GM12878 (cell line): ENCODE measurements around the gene ABTB1. TPM values are rescaled to one million over a fixed set of nuclear protein-coding genes. Genes with fewer than 3 reads are reported as not detected.

Experiments used
- ATAC-seq: fragments of 200-7000 bp; cut with Tn5 transposase; 3 replicates; pipeline ENCODE4 v1.9.1; 2020; ENCODE audit warnings: mild to moderate bottlenecking, moderate library complexity
- BruUV-seq: library from RNA; stranded (reverse); fragments of 400-500 nt; replicated peaks from 2 replicates; lab custom pipeline; 2021; lab: Mats Ljungman, UMichigan
- CTCF ChIA-PET: fragments of 300-600 bp; sonication (Branson Sonifier 250); formaldehyde crosslinking; extraction: SDS; loops from one replicate; lab custom pipeline; 2021; ENCODE audit warnings: inconsistent platforms; lab: Yijun Ruan, JAX
- POLR2A ChIA-PET: fragments of 350-600 bp; formaldehyde crosslinking; extraction: SDS; loops from one replicate; lab custom pipeline; 2021; ENCODE audit warnings: inconsistent platforms; lab: Charles Lee
- RAD21 ChIA-PET: fragments of 300-600 bp; sonication (Branson Sonifier 250); formaldehyde crosslinking; loops from one replicate; lab custom pipeline; 2023; ENCODE audit warnings: antibody characterized with exemption; ENCODE audit not compliant: unreplicated experiment; lab: Charles Lee
- SMC1A ChIA-PET: fragments of 300-600 bp; sonication (Branson Sonifier 250); formaldehyde crosslinking; loops from one replicate; lab custom pipeline; 2023; ENCODE audit not compliant: unreplicated experiment, uncharacterized antibody; lab: Charles Lee
- DNase-seq: peaks from one replicate; pipeline ENCODE4 v3.0.0-alpha.2; 2011; ENCODE audit warnings: low read depth, low spot score
- FAIRE-seq: peaks from 3 replicates; lab custom pipeline; 2011; peaks lifted over from hg19 to GRCh38; lab: Jason Lieb, UNC
- H2AFZ ChIP-seq: 2 replicates; pipeline ENCODE4 v1.6.0; 2011; ENCODE audit warnings: low read depth, low read length, control low read depth; ENCODE audit not compliant: control insufficient read depth
- H3K27ac ChIP-seq: 2 replicates; pipeline ENCODE4 v1.5.1; 2011; ENCODE audit warnings: control low read depth; ENCODE audit not compliant: control insufficient read depth, insufficient read depth
- H3K27me3 ChIP-seq, 2 experiments: replicated peaks in 1 of 2; 2 replicates each; pipeline versions ENCODE4 v1.6.0 to v1.6.1; 2011; ENCODE audit warnings: low read length in 1 of 2; ENCODE audit not compliant: control insufficient read depth in 2 of 2, insufficient read depth in 2 of 2
- H3K36me3 ChIP-seq, 2 experiments: 2 replicates each; pipeline ENCODE4 v1.5.1; 2011; ENCODE audit warnings: low read length in 1 of 2; ENCODE audit not compliant: control insufficient read depth in 2 of 2, insufficient read depth in 2 of 2
- H3K4me1 ChIP-seq: 2 replicates; pipeline ENCODE4 v1.6.1; 2011; ENCODE audit warnings: mild to moderate bottlenecking, low read length, moderate library complexity, mixed read lengths; ENCODE audit not compliant: control insufficient read depth, insufficient read depth
- H3K4me2 ChIP-seq: 2 replicates; pipeline ENCODE4 v1.6.0; 2011; ENCODE audit warnings: control low read depth; ENCODE audit not compliant: control insufficient read depth, insufficient read depth
- H3K4me3 ChIP-seq: fragments of 200-600 bp; sonication (generic); 2 replicates; pipeline ENCODE4 v1.5.1; 2016
- H3K79me2 ChIP-seq: 2 replicates; pipeline ENCODE4 v1.6.0; 2011; ENCODE audit warnings: low read length; ENCODE audit not compliant: control insufficient read depth, insufficient read depth
- H3K9ac ChIP-seq: 2 replicates; pipeline ENCODE4 v1.8.0; 2011; ENCODE audit warnings: low read length, control low read depth, mixed read lengths; ENCODE audit not compliant: control insufficient read depth, insufficient read depth
- H3K9me3 ChIP-seq: replicated peaks from 3 replicates; pipeline ENCODE4 v1.5.1; 2011; ENCODE audit warnings: mild to moderate bottlenecking, low read length; ENCODE audit not compliant: control insufficient read depth, insufficient read depth
- H4K20me1 ChIP-seq: 2 replicates; pipeline ENCODE4 v1.6.0; 2011; ENCODE audit not compliant: control insufficient read depth, insufficient read depth
- BMI1 ChIP-seq: fragments of 450-650 bp; IDR thresholded peaks from 2 replicates; pipeline ENCODE4 v1.6.1; 2016; ENCODE audit warnings: mild to moderate bottlenecking, moderate library complexity, borderline replicate concordance
- BRCA1 ChIP-seq: IDR thresholded peaks from 2 replicates; pipeline ENCODE4 v1.6.1; 2011; ENCODE audit warnings: low read depth, low read length, improper control_type of control experiment
- CEBPB ChIP-seq, 2 experiments: fragments of 150-350 bp in 1 of 2; IDR thresholded peaks; 2 replicates each; pipeline ENCODE4 v1.6.1; 2012 to 2014; ENCODE audit warnings: low read depth in 2 of 2, low read length in 2 of 2, borderline replicate concordance in 1 of 2, inconsistent platforms in 1 of 2
- ETV6 ChIP-seq, 2 experiments: fragments of 450-650 bp in 1 of 2; IDR thresholded peaks in 1 of 2; conservative IDR thresholded peaks in 1 of 2; 2 replicates each; pipeline ENCODE4 v1.6.1; 2014; ENCODE audit warnings: antibody characterized with exemption in 1 of 2, borderline replicate concordance in 1 of 2, low read depth in 1 of 2, mild to moderate bottlenecking in 1 of 2, moderate library complexity in 1 of 2
- EZH2 ChIP-seq: IDR thresholded peaks from 2 replicates; pipeline ENCODE4 v1.6.1; 2012; ENCODE audit warnings: low read depth, mild to moderate bottlenecking, control low read depth, inconsistent platforms, low read length, borderline replicate concordance; ENCODE audit not compliant: control insufficient read depth
- IRF5 ChIP-seq: fragments of 450-650 bp; IDR thresholded peaks from 2 replicates; pipeline ENCODE4 v1.6.1; 2017; ENCODE audit warnings: borderline replicate concordance
- JUNB ChIP-seq: IDR thresholded peaks from 2 replicates; pipeline ENCODE4 v1.6.1; 2016; ENCODE audit warnings: antibody characterized with exemption, mild to moderate bottlenecking
- LARP7 ChIP-seq: fragments of 450-650 bp; IDR thresholded peaks from 2 replicates; pipeline ENCODE4 v1.6.1; 2017; ENCODE audit warnings: mild to moderate bottlenecking
- NFIC ChIP-seq: IDR thresholded peaks from 2 replicates; pipeline ENCODE4 v1.6.1; 2012; ENCODE audit warnings: low read depth, mild to moderate bottlenecking, inconsistent platforms, low read length, moderate library complexity
- NFYA ChIP-seq: IDR thresholded peaks from 2 replicates; pipeline ENCODE4 v1.6.1; 2011; ENCODE audit warnings: low read depth, mild to moderate bottlenecking, low read length, improper control_type of control experiment, borderline replicate concordance
- RAD21 ChIP-seq: IDR thresholded peaks from 2 replicates; pipeline ENCODE4 v1.6.1; 2011; ENCODE audit warnings: mild to moderate bottlenecking, low read depth, low read length, moderate library complexity; ENCODE audit not compliant: insufficient read depth
- RCOR1 ChIP-seq: conservative IDR thresholded peaks from 2 replicates; pipeline ENCODE4 v1.6.1; 2012; ENCODE audit warnings: low read depth, low read length, improper control_type of control experiment
- SPI1 ChIP-seq: IDR thresholded peaks from 2 replicates; pipeline ENCODE4 v1.6.1; 2011; ENCODE audit warnings: low read depth, mild to moderate bottlenecking, low read length, moderate library complexity, borderline replicate concordance; ENCODE audit not compliant: insufficient read depth
- WGBS: methylation state at CpG from one replicate; pipeline ENCODE4 v1.1.6; 2016; ENCODE audit warnings: low lambda C conversion rate; ENCODE audit not compliant: insufficient replicate concordance, insufficient coverage; ENCODE audit errors: missing lambda C conversion rate; 5-methylcytosine and 5-hydroxymethylcytosine counted together
- in situ Hi-C: fragments of 300-500 bp; cut with MboI; formaldehyde crosslinking; loops from 9 replicates; pipeline ENCODE4 v1.14.3; 2018; ENCODE audit warnings: mixed read lengths
- intact Hi-C: fragments of 100-400 bp; cut with micrococcal nuclease; formaldehyde crosslinking; loops from one replicate; pipeline ENCODE4 v1.14.2; 2022; ENCODE audit not compliant: unreplicated experiment
- polyA plus RNA-seq, 11 experiments: library from polyadenylated mRNA; depleted of rRNA in 4 of 11; unstranded in 6 of 11; stranded (reverse) in 5 of 11; fragments of >200 nt; fragmentation: Nextera tagmentation in 4 of 11; fragmentation: Illumina TruSeq in 1 of 11; extraction: Ambion mirVana in 4 of 11; extraction: Trizol in 1 of 11; gene quantifications; 1 replicate in 1 of 11; 2 replicates in 10 of 11; pipeline versions ENCODE4 v1.2.1 to v1.2.3, GENCODE V29; 2011 to 2016; ENCODE audit warnings: inconsistent platforms in 2 of 11, missing spikeins in 2 of 11, low read depth in 1 of 11
- total RNA-seq, 4 experiments: library from RNA; depleted of rRNA in 3 of 4; stranded (reverse); fragments of >200 nt in 3 of 4; fragmentation: Illumina TruSeq in 1 of 4; extraction: Trizol in 1 of 4; gene quantifications; 2 replicates each; pipeline versions ENCODE4 v1.2.1 to v1.2.3, GENCODE V29; 2013 to 2021
- TF ChIP-seq, protein P1 (sequence below): fragments of 450-650 bp; IDR thresholded peaks from 2 replicates; pipeline ENCODE4 v1.6.1; 2017; ENCODE audit warnings: mild to moderate bottlenecking, moderate library complexity

ABTB1 gene
- total and polyA plus RNA-seq, 10 of the 15 experiments (the other 5 are each of a cell fraction or from before 2014, with no cell fraction given): 0.11 to 10.2 (median 7.1) TPM

GRCh38 chr3:127726894-127727293, 54.1 kb downstream of the ABTB1 start (continued):
- TF ChIP-seq EZH2: no peak
- TF ChIP-seq LARP7: no peak
- no peak for TF ChIP-seq NFIC
- TF ChIP-seq SPI1: no peak
- TF ChIP-seq BRCA1: no peak
- no peak for TF ChIP-seq RAD21
- no peak for TF ChIP-seq JUNB
- TF ChIP-seq ETV6 (conservative IDR thresholded peaks at IDR 0.05 in 1 of 2, IDR thresholded peaks at IDR 0.05 in 1 of 2; ENCODE audit: borderline replicate concordance in 1 of 2, low read depth in 1 of 2): no peak
- TF ChIP-seq CEBPB (IDR thresholded peaks at IDR 0.05; ENCODE audit: borderline replicate concordance in 1 of 2, low read depth in 2 of 2, low read length in 2 of 2): no peak
- TF ChIP-seq, all 136 proteins: peak for 0

GRCh38 chr3:127728417-127729015, 55.8 kb downstream of the ABTB1 start:
- H3K4me1 ChIP-seq: peaks cover 14% of the 10 kb centered on the region
- SMC1A ChIA-PET: interaction anchor here (1.3 kb wide), 1 partner anchor 23 kb away, joined by 3 read pairs; no protein-coding TSS in a partner anchor
- TF ChIP-seq BMI1 (no peak), NFYA (no peak), IRF5 (no peak), RCOR1 (no peak)
- TF ChIP-seq, protein P1, sequence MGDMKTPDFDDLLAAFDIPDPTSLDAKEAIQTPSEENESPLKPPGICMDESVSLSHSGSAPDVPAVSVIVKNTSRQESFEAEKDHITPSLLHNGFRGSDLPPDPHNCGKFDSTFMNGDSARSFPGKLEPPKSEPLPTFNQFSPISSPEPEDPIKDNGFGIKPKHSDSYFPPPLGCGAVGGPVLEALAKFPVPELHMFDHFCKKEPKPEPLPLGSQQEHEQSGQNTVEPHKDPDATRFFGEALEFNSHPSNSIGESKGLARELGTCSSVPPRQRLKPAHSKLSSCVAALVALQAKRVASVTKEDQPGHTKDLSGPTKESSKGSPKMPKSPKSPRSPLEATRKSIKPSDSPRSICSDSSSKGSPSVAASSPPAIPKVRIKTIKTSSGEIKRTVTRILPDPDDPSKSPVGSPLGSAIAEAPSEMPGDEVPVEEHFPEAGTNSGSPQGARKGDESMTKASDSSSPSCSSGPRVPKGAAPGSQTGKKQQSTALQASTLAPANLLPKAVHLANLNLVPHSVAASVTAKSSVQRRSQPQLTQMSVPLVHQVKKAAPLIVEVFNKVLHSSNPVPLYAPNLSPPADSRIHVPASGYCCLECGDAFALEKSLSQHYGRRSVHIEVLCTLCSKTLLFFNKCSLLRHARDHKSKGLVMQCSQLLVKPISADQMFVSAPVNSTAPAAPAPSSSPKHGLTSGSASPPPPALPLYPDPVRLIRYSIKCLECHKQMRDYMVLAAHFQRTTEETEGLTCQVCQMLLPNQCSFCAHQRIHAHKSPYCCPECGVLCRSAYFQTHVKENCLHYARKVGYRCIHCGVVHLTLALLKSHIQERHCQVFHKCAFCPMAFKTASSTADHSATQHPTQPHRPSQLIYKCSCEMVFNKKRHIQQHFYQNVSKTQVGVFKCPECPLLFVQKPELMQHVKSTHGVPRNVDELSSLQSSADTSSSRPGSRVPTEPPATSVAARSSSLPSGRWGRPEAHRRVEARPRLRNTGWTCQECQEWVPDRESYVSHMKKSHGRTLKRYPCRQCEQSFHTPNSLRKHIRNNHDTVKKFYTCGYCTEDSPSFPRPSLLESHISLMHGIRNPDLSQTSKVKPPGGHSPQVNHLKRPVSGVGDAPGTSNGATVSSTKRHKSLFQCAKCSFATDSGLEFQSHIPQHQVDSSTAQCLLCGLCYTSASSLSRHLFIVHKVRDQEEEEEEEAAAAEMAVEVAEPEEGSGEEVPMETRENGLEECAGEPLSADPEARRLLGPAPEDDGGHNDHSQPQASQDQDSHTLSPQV: no peak

More at GRCh38 chr3:127728417-127729015, 55.8 kb downstream of the ABTB1 start:
- FAIRE-seq: no peak
- ChIA-PET CTCF (no interaction called here), POLR2A (no interaction called here), RAD21 (interaction anchor here (1.7 kb wide), 1 partner anchor 25 kb away, joined by 5 read pairs; no protein-coding TSS in a partner anchor)
- Histone ChIP-seq H3K27me3 (no peaks in the 10 kb centered on the region), H4K20me1 (no peaks in the 10 kb centered on the region), H3K79me2 (peaks cover 69% of the 10 kb centered on the region), H3K4me2 (no peak overlapping the region), H3K9ac (no peak overlapping the region), H3K27ac (no peak overlapping the region), H3K36me3 (peaks cover 3 to 7% of the 10 kb centered on the region in 2 experiments), H3K9me3 (no peaks in the 10 kb centered on the region), H3K4me3 (no peak overlapping the region), H2AFZ (no peak overlapping the region)
- DNase-seq: no peak
- intact Hi-C loops (no loop called here), in situ Hi-C loops (no loop called here)
- ATAC-seq: no peak
- BruUV-seq: TSS peak; percentile 3
- 92% methylated on average over 7 of the region's 7 CpGs for WGBS
